ENCODE measurements around the gene PATE4. TPM values are rescaled to one million over a fixed set of nuclear protein-coding genes. Genes with fewer than 3 reads are reported as not detected.

The PATE4 gene, protein sequence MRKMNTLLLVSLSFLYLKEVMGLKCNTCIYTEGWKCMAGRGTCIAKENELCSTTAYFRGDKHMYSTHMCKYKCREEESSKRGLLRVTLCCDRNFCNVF
- total RNA-seq = not detected in 2 replicates

DNA sequence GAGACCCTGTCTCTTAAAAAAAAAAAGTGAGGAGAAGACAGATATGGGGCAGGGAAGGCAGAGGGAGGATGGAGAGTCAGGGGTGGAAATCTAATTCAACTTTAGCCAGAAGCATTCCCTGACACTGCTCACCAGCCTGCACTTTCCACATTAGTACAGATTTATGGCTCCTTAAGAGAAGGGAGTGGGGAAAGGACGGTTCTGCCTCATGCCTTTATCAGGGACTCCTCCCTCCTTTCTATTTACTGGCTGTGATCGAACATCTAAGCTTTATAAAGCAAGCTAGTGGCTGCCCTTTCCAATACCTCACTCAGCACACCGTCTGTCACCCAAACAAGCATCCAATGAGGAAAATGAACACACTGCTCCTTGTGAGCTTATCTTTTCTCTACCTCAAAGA, at the start of gene PATE4:
Gene PATE4 (plus strand): TSS at position 301 of the 400 bp plus-strand sequence. CDS start 44 bp downstream, at position 345.

DNA sequence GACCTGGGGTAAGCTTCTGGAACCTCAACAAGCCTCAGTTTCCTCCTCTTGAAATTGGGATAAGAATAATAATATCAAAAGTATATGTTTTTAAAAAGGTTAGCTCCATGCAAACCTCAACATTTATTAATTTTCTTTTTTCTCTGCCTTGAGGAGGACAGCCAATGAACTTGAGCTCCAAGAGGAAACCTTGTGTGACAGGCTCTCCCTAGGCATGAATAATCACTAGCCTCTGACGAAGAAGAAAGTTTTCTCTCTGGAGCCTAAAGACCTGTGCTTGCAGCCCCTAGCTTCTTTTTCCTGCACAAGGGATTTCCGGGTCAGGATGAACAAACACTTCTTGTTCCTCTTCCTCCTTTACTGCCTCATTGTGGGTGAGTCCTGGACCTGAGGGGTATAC, 45.3 kb upstream of the PATE4 start, which contains the start of gene PATE3:
Gene PATE3 (plus strand): TSS at position 301 of the 400 bp plus-strand sequence. CDS start 25 bp downstream, at position 326.

DNA sequence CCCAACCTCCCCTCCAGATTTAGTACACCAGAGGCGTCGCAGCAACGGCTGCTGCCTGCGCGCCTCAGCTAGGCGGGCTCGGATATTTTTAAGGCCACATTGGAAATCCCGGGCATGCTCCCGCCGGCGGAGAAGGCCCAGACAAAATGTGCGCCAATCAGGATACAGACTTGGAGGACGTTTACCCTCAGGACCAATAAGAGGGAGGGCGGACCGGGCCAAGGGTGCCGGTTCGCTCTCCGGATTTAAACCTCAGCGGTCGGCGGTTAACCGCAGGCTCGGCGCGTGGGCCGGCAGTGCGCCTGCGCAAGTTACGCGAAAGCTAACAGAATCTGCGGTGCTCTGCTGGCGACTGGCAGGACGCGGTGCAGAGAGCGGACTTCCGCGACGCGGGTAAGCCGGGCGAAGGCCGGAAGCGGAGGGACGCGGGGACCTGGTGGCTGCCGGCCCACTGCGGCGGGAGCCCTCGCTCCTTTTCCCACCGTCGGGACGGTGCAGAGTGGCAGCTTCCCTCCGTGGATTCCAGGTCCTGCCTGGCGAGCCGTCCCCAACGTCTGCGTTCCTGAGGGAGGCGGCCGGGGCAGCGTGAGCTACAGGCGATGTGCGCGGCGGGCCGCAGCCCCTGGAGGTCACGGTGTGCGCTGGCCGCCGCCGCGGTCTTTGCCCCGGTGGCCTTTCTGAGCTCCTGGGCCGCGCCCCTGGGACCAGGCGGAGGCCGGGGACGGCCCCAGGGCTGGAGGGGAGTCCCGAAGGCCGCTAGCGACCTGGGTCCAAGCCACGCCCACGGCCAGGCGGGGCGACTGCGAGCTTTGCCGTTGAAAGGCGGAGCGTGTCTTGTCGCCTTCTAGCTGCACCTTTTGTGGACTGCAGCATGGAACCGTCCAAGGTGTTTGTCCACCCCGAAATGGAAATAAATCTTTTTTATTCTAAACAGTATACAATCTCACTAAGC, 54.5 kb downstream of the PATE4 start, which contains the start of gene HYLS1:
Gene HYLS1 (plus strand): TSS at position 296 of the 952 bp plus-strand sequence. CDS start 11,701 bp downstream, outside the sequence.

Other genes with a start within 250 kb of the PATE4 start
- gene STT3A, start 240.5 kb upstream of the PATE4 start, total RNA-seq = 120 and 140 TPM in 2 replicates
- 28.4 and 29.5 TPM in 2 replicates for gene CHEK1, start 208.2 kb upstream of the PATE4 start, total RNA-seq
- gene ACRV1, start 152.5 kb upstream of the PATE4 start, total RNA-seq = not detected in 2 replicates
- not detected in 2 replicates for gene PATE1, start 87.0 kb upstream of the PATE4 start, total RNA-seq
- gene PATE2, start 54.5 kb upstream of the PATE4 start, total RNA-seq = not detected in 2 replicates
- not detected in 2 replicates for gene PATE3, start 45.2 kb upstream of the PATE4 start, total RNA-seq
- 3.9 and 7.2 TPM in 2 replicates for gene HYLS1, start 54.4 kb downstream of the PATE4 start, total RNA-seq
- 10.4 and 11.8 TPM in 2 replicates for gene PUS3, start 69.9 kb downstream of the PATE4 start, total RNA-seq
- not detected in 2 replicates for gene DDX25, start 71.2 kb downstream of the PATE4 start, total RNA-seq
- not detected in 2 replicates for gene VSIG10L2, start 112.7 kb downstream of the PATE4 start, total RNA-seq
- 1.6 and 3.8 TPM in 2 replicates for gene CDON, start 229.6 kb downstream of the PATE4 start, total RNA-seq

All from airway epithelial cell (primary cell).